T-helper 2 cell (primary cell): ENCODE measurements around the gene MSH5.

Source experiments
- DNase-seq, 5 experiments: peaks; one replicate each; pipeline versions ENCODE4 v3.0.0 to v3.0.0-alpha.2; 2012 to 2022

Gene MSH5

GRCh38 chr6:31713465-31713864, 26.3 kb upstream of the MSH5 start:
- DNase-seq, result no peak

GRCh38 chr6:31713991-31714684, 25.7 kb upstream of the MSH5 start:
- DNase-seq, result no peak

- no peak for DNase-seq
Observed at GRCh38 chr6:31715022-31715958, 24.5 kb upstream of the MSH5 start, which contains the start of gene LY6G6D. Gene LY6G6D, plus strand, starts transcription at chr6:31715348. Its CDS starts 8 bp downstream, at chr6:31715356.

GRCh38 chr6:31717499-31718222, 22.1 kb upstream of the MSH5 start:
- DNase-seq, result no peak

- DNase-seq, result no peak
Observed at GRCh38 chr6:31718265-31718664, 21.5 kb upstream of the MSH5 start.

- DNase-seq, result no peak
Observed at GRCh38 chr6:31719001-31719400, 20.8 kb upstream of the MSH5 start.

GRCh38 chr6:31720196-31720770, 19.5 kb upstream of the MSH5 start:
- DNase-seq, result no peak

- no peak for DNase-seq
Observed at GRCh38 chr6:31721351-31722020, 18.3 kb upstream of the MSH5 start, which contains the start of gene LY6G6C. Gene LY6G6C, minus strand, starts transcription at chr6:31721746. Its CDS starts 67 bp downstream, at chr6:31721679.

GRCh38 chr6:31722173-31722572, 17.6 kb upstream of the MSH5 start:
- DNase-seq, result no peak

- DNase-seq, result no peak
Observed at GRCh38 chr6:31723245-31723979, 16.4 kb upstream of the MSH5 start, which contains the start of gene MPIG6B. Gene MPIG6B, plus strand, starts transcription at chr6:31723373. Its CDS starts 11 bp downstream, at chr6:31723384.

GRCh38 chr6:31723980-31724691, 15.7 kb upstream of the MSH5 start:
- DNase-seq, result no peak

- DNase-seq, result no peak
Observed at GRCh38 chr6:31725502-31726350, 14.1 kb upstream of the MSH5 start.

GRCh38 chr6:31727034-31727716, 12.6 kb upstream of the MSH5 start:
- DNase-seq, result no peak

- DNase-seq, result no peak
Observed at GRCh38 chr6:31727717-31728671, 11.8 kb upstream of the MSH5 start.

GRCh38 chr6:31728767-31729514, 10.9 kb upstream of the MSH5 start, which contains the start of gene DDAH2:
Gene DDAH2, minus strand, starts transcription at chr6:31729299. Its CDS starts 138 bp downstream, at chr6:31729161.
- no peak for DNase-seq

GRCh38 chr6:31729515-31729978, 10.3 kb upstream of the MSH5 start:
- peak; percentile 58 to 84 (median 67) for DNase-seq
